ENCODE measurements around the gene PCCA. TPM values are rescaled to one million over a fixed set of nuclear protein-coding genes. Genes with fewer than 3 reads are reported as not detected.
A peak's percentile ranks its signal among the peaks of the same experiment; 100 is the strongest.

Gene PCCA
- total RNA-seq, 2 experiments from 2014 or later, result 7.9 to 8.2 TPM

DNA sequence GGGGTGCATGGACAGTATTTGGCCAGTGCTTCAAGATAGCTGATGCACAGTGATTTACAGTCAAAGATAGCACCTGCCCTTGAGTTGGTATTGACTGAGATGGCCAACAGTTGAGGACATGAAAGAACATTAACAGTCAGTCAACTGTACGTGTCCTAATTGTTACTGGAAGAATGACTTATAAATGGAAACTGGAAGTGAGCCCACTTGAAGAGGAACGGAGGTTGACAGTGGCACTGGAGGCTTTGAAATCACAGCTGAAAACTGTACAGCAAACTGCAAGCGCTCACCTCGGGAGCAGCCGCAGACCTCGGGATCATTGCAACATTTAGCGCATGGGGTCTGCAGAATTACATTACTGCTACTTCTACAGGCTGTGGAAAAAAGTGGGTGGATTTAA lies 422.6 kb downstream of the PCCA start:
- Mint-ChIP-seq H3K27me3 (peaks cover 21% of the 10 kb centered on the region), H3K4me1 (ENCODE audit: low read depth) (peaks cover 18% of the 10 kb centered on the region), H3K4me3 (no peak overlapping the region), H3K9me3 (no peaks in the 10 kb centered on the region), H3K36me3 (no peaks in the 10 kb centered on the region), H3K27ac (no peak overlapping the region)
- no peak for DNase-seq
- intact Hi-C loops (cut with micrococcal nuclease), result loop anchor here (10.0 kb wide), 1 partner anchor 527 kb away; the partner anchor contains the start of gene ZIC2
- POLR2A ChIA-PET, result no interaction called here
- CTCF ChIA-PET, result no interaction called here

- Mint-ChIP-seq H3K9me3 (no peaks in the 10 kb centered on the region), H3K27ac (no peak overlapping the region), H3K27me3 (peaks cover 21% of the 10 kb centered on the region), H3K4me1 (ENCODE audit: low read depth) (peaks cover 12% of the 10 kb centered on the region), H3K4me3 (no peak overlapping the region), H3K36me3 (no peaks in the 10 kb centered on the region)
- CTCF ChIA-PET, result interaction anchor here (0.7 kb wide), 2 partner anchors 614 to 856 kb away, joined by 3 read pairs; no protein-coding TSS in a partner anchor
- intact Hi-C loops (cut with micrococcal nuclease), result loop anchor here (10.0 kb wide), 1 partner anchor 528 kb away; the partner anchor contains the start of gene ZIC2
- DNase-seq, result no peak
- POLR2A ChIA-PET, result no interaction called here
These were observed 423.5 kb downstream of the PCCA start for GRCh38 chr13:100512422-100512821.

- Mint-ChIP-seq H3K4me1 (ENCODE audit: low read depth) (peaks cover 17% of the 10 kb centered on the region), H3K27me3 (peaks cover 20% of the 10 kb centered on the region), H3K9me3 (no peaks in the 10 kb centered on the region), H3K36me3 (no peaks in the 10 kb centered on the region), H3K4me3 (no peak overlapping the region), H3K27ac (no peak overlapping the region)
- intact Hi-C loops (cut with micrococcal nuclease), result loop anchor here (10.0 kb wide), 1 partner anchor 528 kb away; the partner anchor contains the start of gene ZIC2
- DNase-seq, result no peak
- POLR2A ChIA-PET, result no interaction called here
- CTCF ChIA-PET, result interaction anchor here (1.2 to 4.5 kb wide), 7 partner anchors 60 to 613 kb away, joined by 3 to 27 read pairs (median 19); no protein-coding TSS in a partner anchor
These were observed 424.3 kb downstream of the PCCA start for GRCh38 chr13:100513171-100513570.

GRCh38 chr13:100513987-100514670 lies 425.2 kb downstream of the PCCA start:
- H3K4me3 Mint-ChIP-seq, result no peak overlapping the region
- no peak overlapping the region for H3K27ac Mint-ChIP-seq
- ChIA-PET POLR2A (no interaction called here), CTCF (interaction anchor here (0.5 to 4.5 kb wide), 27 partner anchors 8 to 1000 kb away, joined by 3 to 27 read pairs (median 5); partner anchors contain the start of gene PCCA)
- H3K36me3 Mint-ChIP-seq, result no peaks in the 10 kb centered on the region
- intact Hi-C loops (cut with micrococcal nuclease), result loop anchor here (2.0 to 10.0 kb wide), 3 partner anchors 279 to 857 kb away; partner anchors contain the start of gene ZIC2
- H3K4me1 Mint-ChIP-seq (ENCODE audit: low read depth), result peaks cover 21% of the 10 kb centered on the region
- no peaks in the 10 kb centered on the region for H3K9me3 Mint-ChIP-seq
- H3K27me3 Mint-ChIP-seq, result peaks cover 17% of the 10 kb centered on the region
- no peak for DNase-seq

GRCh38 chr13:100514788-100515409 lies 426.0 kb downstream of the PCCA start:
- intact Hi-C loops (cut with micrococcal nuclease), result loop anchor here (1.0 to 10.0 kb wide), 5 partner anchors 280 to 858 kb away; partner anchors contain the start of genes PCCA and ZIC2
- POLR2A ChIA-PET, result no interaction called here
- Mint-ChIP-seq H3K4me3 (no peak overlapping the region), H3K4me1 (ENCODE audit: low read depth) (peaks cover 21% of the 10 kb centered on the region), H3K27me3 (peaks cover 14% of the 10 kb centered on the region), H3K27ac (no peak overlapping the region), H3K36me3 (no peaks in the 10 kb centered on the region), H3K9me3 (no peaks in the 10 kb centered on the region)
- peak; percentile 82 for DNase-seq
- CTCF ChIA-PET, result interaction anchor here (0.6 to 4.5 kb wide), 43 partner anchors 8 to 1001 kb away, joined by 3 to 27 read pairs (median 4); partner anchors contain the start of gene PCCA

DNA sequence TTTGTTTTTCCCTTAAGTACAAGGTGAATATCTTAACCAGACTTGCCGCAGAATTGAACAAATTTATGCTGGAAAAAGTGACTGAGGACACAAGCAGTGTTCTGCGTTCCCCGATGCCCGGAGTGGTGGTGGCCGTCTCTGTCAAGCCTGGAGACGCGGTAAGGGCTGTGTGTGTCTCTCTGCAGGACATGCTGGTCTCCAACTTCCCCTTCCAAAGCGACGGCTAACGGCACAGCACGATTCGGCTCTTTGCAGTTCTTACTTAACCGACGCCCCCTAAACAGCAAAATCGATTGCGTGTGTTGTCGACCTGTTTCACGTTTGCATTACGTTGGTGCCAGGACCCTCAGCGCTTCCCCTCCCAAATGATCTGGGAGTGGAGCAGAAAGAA lies 426.5 kb downstream of the PCCA start:
- intact Hi-C loops (cut with micrococcal nuclease), result loop anchor here (1.0 to 10.0 kb wide), 5 partner anchors 281 to 859 kb away; partner anchors contain the start of genes PCCA and ZIC2
- Mint-ChIP-seq H3K36me3 (no peaks in the 10 kb centered on the region), H3K27ac (no peak overlapping the region), H3K4me3 (no peak overlapping the region), H3K4me1 (ENCODE audit: low read depth) (peaks cover 21% of the 10 kb centered on the region), H3K9me3 (no peaks in the 10 kb centered on the region), H3K27me3 (peaks cover 12% of the 10 kb centered on the region)
- DNase-seq, result no peak
- POLR2A ChIA-PET, result no interaction called here
- CTCF ChIA-PET, result interaction anchor here (0.6 to 4.5 kb wide), 39 partner anchors 10 to 1001 kb away, joined by 3 to 27 read pairs (median 5); partner anchors contain the start of gene PCCA

GRCh38 chr13:100517135-100517534 lies 428.2 kb downstream of the PCCA start:
- Mint-ChIP-seq H3K4me1 (ENCODE audit: low read depth) (peaks cover 24% of the 10 kb centered on the region), H3K27me3 (peaks cover 12% of the 10 kb centered on the region), H3K27ac (no peak overlapping the region), H3K36me3 (no peaks in the 10 kb centered on the region), H3K4me3 (no peak overlapping the region), H3K9me3 (no peaks in the 10 kb centered on the region)
- intact Hi-C loops (cut with micrococcal nuclease), result loop anchor here (1.0 to 10.0 kb wide), 3 partner anchors 11 to 532 kb away; partner anchors contain the start of genes PCCA and ZIC2
- no peak for DNase-seq
- ChIA-PET CTCF (interaction anchor here (0.6 to 4.5 kb wide), 3 partner anchors 601 to 861 kb away, joined by 3 to 27 read pairs (median 11); no protein-coding TSS in a partner anchor), POLR2A (no interaction called here)

DNA sequence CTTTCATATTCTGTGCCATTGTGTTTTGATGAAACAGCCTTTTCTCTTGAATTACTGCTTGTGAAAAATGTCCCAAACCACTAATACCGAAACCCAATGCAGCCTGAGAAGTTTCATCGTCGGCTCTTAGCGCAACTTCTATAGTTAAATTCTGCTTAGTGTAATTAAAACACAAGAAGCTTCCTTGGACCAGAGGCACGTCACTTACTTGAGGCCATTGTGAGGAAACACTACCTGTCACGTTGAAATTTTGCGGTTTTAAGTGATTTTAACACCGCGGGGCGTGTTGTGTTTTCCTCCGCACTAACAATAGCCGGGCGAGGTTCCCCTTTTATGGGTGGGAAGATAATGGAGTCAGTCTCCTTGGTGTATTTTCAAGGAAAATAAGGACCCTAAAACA lies 428.8 kb downstream of the PCCA start:
- peak; percentile 37 for DNase-seq
- Mint-ChIP-seq H3K27ac (no peak overlapping the region), H3K27me3 (peaks cover 10% of the 10 kb centered on the region), H3K36me3 (no peaks in the 10 kb centered on the region), H3K9me3 (no peaks in the 10 kb centered on the region), H3K4me3 (peak overlapping the region; percentile 34), H3K4me1 (ENCODE audit: low read depth) (peaks cover 24% of the 10 kb centered on the region)
- ChIA-PET CTCF (interaction anchor here (0.5 to 2.5 kb wide), 2 partner anchors 92 to 862 kb away, joined by 4 to 11 read pairs; no protein-coding TSS in a partner anchor), POLR2A (no interaction called here)
- intact Hi-C loops (cut with micrococcal nuclease), result loop anchor here (1.0 to 10.0 kb wide), 3 partner anchors 11 to 533 kb away; partner anchors contain the start of genes PCCA and ZIC2

GRCh38 chr13:100518394-100519062 lies 429.6 kb downstream of the PCCA start:
- Mint-ChIP-seq H3K4me1 (ENCODE audit: low read depth) (peaks cover 24% of the 10 kb centered on the region), H3K36me3 (no peaks in the 10 kb centered on the region), H3K9me3 (no peaks in the 10 kb centered on the region), H3K27me3 (peaks cover 5% of the 10 kb centered on the region), H3K27ac (no peak overlapping the region), H3K4me3 (no peak overlapping the region)
- CTCF ChIA-PET, result interaction anchor here (1.0 to 2.5 kb wide), 2 partner anchors 605 to 863 kb away, joined by 3 to 11 read pairs; no protein-coding TSS in a partner anchor
- intact Hi-C loops (cut with micrococcal nuclease), result loop anchor here (5.0 to 10.0 kb wide), 2 partner anchors 431 to 534 kb away; partner anchors contain the start of genes PCCA and ZIC2
- POLR2A ChIA-PET, result no interaction called here
- no peak for DNase-seq

- H3K4me1 Mint-ChIP-seq (ENCODE audit: low read depth), result peaks cover 21% of the 10 kb centered on the region
- POLR2A ChIA-PET, result no interaction called here
- CTCF ChIA-PET, result interaction anchor here (1.0 kb wide), 1 partner anchor 527 kb away, joined by 4 read pairs; no protein-coding TSS in a partner anchor
- no peaks in the 10 kb centered on the region for H3K9me3 Mint-ChIP-seq
- intact Hi-C loops (cut with micrococcal nuclease), result loop anchor here (5.0 to 10.0 kb wide), 2 partner anchors 432 to 535 kb away; partner anchors contain the start of genes PCCA and ZIC2
- H3K27ac Mint-ChIP-seq, result no peak overlapping the region
- no peak for DNase-seq
- H3K4me3 Mint-ChIP-seq, result no peak overlapping the region
- H3K27me3 Mint-ChIP-seq, result peaks cover 3% of the 10 kb centered on the region
- no peaks in the 10 kb centered on the region for H3K36me3 Mint-ChIP-seq
These were observed 430.7 kb downstream of the PCCA start for GRCh38 chr13:100519626-100520025.

DNA sequence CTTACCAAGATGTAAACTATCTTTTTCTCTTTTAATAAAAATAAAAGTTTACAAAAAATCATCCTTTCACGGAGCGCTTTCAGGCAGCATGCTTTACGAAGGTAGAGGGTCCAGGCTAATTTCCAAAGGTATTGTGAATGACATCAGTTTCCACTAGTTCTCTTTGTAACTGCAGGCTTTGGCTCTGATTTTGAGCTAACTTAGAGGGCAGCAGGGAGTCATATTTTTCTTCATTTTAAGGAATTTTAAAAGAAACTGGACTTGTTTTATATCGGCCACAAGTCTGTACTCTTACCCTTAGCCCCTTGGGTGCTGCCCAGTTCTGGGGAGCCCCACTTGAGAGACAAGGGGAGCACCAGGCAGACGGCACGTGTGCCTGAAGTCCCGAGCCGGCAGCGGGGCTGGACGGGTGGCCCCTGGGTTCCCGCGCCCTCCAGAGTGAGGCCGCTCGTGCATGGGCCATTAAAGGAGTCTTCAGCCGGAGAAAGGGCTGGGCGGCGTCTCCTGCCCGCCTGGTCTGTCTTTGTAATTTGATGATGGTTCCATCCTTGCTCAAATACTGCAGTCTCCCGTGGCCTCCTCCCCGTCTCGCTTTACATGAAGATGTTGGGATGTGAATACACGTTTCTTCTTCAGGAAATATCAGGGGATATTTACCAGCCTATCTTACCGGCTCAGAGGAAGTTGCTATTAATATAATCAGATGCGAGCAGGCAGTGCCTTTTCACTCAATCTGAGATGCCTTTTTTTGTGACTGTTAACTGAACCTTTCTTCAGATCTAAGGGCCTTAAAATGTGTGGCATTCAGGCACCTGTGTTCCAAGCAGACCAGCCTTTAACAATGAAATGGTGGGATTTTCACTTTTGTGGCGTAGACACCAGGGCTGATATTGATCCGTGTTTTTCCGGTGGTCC lies 432.3 kb downstream of the PCCA start:
- DNase-seq, result no peak
- Mint-ChIP-seq H3K36me3 (no peaks in the 10 kb centered on the region), H3K4me3 (no peak overlapping the region), H3K4me1 (ENCODE audit: low read depth) (peaks cover 18% of the 10 kb centered on the region), H3K9me3 (no peaks in the 10 kb centered on the region), H3K27me3 (peaks cover 2% of the 10 kb centered on the region), H3K27ac (no peak overlapping the region)
- intact Hi-C loops (cut with micrococcal nuclease), result no loop called here
- CTCF ChIA-PET, result interaction anchor here (0.6 kb wide), 1 partner anchor 337 kb away, joined by 4 read pairs; no protein-coding TSS in a partner anchor
- POLR2A ChIA-PET, result no interaction called here

Data from activated CD4-positive, alpha-beta memory T cell treated with anti-CD3 and anti-CD28 coated beads for 36 hours (primary cell).